GM20000 (cell line): ENCODE measurements around the gene CNN2.
A peak's percentile ranks its signal among the peaks of the same experiment; 100 is the strongest.

Experiments
- DNase-seq: peaks from one replicate; pipeline ENCODE4 v3.0.0; 2012; ENCODE audit warnings: low spot score
- TF ChIP-seq, protein P1 (sequence below): IDR thresholded peaks from 2 replicates; pipeline ENCODE4 v1.5.1; 2012; ENCODE audit warnings: mild to moderate bottlenecking, control low read depth; ENCODE audit errors: extremely low read depth, missing control alignments

The CNN2 gene

DNA sequence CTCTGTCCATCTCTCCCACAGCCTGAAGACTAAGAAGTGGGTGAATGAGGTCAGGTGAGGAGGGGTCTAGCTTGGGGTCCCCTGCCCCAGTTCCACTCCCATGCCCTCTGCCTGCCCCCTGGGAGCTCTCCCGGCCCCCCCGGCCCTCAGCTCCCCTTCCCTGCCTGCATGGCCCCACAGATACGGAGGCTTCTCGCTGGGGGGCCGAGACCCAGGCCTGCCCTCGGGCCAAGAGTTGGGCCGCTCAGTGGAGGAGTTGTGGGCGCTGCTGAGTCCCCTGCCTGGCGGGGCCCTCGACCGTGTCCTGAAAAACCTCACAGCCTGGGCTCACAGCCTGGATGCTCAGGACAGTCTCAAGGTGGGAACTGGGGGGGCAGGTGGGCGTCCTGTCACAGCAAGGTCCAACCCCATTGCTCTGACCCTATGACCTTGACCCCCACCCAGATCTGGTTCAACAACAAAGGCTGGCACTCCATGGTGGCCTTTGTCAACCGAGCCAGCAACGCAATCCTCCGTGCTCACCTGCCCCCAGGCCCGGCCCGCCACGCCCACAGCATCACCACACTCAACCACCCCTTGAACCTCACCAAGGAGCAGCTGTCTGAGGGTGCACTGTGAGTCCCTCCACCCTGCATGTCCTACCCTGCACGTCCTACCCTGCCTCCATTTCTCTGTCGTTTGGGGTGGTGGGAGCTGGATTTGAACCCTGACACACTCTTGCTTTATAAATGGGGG is 29.6 kb downstream of the CNN2 start:
- TF ChIP-seq, protein P1, sequence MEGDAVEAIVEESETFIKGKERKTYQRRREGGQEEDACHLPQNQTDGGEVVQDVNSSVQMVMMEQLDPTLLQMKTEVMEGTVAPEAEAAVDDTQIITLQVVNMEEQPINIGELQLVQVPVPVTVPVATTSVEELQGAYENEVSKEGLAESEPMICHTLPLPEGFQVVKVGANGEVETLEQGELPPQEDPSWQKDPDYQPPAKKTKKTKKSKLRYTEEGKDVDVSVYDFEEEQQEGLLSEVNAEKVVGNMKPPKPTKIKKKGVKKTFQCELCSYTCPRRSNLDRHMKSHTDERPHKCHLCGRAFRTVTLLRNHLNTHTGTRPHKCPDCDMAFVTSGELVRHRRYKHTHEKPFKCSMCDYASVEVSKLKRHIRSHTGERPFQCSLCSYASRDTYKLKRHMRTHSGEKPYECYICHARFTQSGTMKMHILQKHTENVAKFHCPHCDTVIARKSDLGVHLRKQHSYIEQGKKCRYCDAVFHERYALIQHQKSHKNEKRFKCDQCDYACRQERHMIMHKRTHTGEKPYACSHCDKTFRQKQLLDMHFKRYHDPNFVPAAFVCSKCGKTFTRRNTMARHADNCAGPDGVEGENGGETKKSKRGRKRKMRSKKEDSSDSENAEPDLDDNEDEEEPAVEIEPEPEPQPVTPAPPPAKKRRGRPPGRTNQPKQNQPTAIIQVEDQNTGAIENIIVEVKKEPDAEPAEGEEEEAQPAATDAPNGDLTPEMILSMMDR: no peak
- no peak for DNase-seq

DNA sequence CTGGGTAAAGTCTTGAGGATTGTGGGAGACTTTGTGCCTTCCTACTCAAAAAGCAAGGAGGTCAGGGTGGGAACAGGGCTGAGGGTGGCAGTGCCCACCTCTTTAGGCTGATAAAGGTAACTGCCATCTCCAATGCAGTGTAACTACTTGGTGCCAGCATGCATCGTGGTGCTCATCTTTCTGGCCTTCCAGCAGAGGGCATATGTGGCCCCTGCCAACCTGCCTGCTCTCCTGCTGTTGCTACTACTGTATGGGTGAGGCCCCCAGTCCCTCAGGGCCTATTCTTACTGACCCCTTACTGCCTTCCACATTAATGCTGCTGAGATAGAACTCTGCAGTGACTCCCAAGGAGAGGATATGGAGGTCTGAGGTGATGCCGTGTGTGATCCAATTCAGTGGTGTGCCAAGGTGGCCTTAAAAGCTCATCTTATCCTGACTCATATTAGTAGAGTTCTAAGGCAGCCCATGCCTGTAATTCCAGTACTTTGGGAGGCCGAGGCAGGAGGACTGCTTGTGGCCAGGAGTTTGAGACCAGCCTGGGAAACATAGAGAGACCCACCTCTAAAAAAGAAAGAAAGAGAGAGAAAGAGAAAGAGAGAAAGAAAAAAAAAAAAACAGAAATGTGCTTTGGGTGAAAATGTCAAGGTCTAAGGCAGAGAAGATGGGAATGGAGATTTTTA is 30.9 kb downstream of the CNN2 start:
- peak; percentile 63 for DNase-seq
- TF ChIP-seq, protein P1: peak; percentile 40

DNA sequence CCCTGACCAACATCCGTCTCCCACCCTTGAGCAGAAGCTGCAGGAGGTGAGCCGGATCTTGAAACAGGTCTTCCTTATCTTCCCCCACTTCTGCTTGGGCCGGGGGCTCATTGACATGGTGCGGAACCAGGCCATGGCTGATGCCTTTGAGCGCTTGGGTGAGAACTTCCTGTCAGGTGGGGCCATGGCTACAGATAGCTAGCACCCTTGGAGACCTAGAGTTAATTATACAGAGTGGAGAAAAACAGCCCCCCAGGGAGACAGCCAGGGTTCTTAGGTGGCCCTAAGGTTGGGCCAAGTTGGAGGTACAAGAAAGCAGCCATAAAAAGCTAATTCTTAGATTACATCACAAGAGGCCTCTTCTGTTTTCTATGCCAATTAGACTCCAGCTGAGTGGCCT is 31.7 kb downstream of the CNN2 start:
- TF ChIP-seq, protein P1: no peak
- no peak for DNase-seq

DNA sequence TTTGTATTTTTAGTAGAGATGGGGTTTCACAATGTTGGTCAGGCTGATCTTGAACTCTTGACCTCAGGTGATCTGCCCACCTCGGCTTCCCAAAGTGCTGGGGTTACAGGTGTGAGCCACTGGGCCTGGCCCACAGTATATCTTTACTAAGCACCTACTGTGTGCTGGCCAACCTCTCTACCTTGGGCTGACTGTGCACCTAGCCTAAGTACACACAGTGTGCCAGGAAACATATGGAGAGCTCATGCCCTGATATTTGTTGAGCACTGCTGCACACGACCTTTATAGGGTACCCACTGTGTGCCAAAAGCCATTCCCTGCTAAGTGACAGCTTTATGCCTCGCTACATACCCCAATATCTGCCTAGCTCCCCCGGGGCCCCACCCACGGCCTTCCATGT is 34.3 kb downstream of the CNN2 start:
- TF ChIP-seq, protein P1: no peak
- DNase-seq: no peak

DNA sequence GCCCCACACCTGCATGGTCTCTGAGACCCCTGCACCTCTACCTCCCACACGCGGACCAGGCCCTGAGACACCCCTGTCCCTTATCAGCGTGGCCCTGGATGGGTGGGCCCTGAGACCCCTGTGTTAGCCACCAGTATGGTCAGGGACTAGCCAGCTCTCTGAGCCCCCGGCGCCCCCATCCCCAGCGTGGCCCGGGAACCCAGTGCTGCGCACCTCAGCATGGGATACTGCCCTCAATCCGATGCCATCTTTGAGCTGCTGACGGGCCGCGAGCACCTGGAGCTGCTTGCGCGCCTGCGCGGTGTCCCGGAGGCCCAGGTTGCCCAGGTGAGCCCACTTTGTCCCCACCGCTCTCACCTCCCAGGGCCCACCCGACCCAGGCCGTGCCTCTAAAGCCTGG is 35.6 kb downstream of the CNN2 start:
- DNase-seq: no peak

DNA sequence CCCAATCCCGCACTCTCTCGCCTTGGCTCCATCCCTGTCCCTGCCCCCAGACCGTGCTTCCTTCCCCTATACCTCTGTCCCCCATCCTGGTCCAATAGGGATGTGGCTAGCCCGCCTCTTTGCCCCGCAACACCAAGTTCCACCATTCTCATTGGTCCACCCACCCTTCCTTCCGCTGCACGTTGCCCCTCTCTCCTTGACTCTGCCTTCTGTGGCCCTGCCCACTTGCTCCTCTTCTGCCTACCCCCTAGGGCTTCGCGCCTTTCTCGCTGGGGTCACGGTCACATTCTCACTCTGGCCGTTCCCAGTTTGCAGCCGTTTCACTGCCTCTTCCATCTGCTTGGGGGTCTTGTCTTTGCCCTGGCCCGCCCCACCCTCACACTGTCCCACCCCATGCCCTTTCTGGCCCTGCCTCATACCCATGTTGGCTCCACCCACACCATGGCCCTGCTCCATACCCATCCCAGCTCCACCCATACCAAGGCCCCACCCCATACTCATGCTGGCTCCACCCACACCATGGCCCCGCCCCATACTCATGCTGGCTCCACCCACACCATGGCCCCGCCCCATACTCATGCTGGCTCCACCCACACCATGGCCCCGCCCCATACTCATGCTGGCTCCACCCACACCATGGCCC is 36.1 kb downstream of the CNN2 start:
- TF ChIP-seq, protein P1: no peak
- DNase-seq: peak; percentile 75

More for the DNA sequence above, 35.6 kb downstream of the CNN2 start:
- TF ChIP-seq, protein P1: no peak
